HG02798 (cell line): Measurements from ENCODE around the gene MVP.
"Not testable (repeated sequence)": the region's sequence is repeated elsewhere in the genome, so short reads cannot be mapped to it uniquely, and the experiment has no call there.

Experiments
- ATAC-seq: cut with Tn5 transposase; IDR thresholded peaks from one replicate; pipeline ENCODE4 v1.9.1; 2021; ENCODE audit warnings: mild to moderate bottlenecking; ENCODE audit not compliant: unreplicated experiment, poor library complexity

Gene MVP

DNA sequence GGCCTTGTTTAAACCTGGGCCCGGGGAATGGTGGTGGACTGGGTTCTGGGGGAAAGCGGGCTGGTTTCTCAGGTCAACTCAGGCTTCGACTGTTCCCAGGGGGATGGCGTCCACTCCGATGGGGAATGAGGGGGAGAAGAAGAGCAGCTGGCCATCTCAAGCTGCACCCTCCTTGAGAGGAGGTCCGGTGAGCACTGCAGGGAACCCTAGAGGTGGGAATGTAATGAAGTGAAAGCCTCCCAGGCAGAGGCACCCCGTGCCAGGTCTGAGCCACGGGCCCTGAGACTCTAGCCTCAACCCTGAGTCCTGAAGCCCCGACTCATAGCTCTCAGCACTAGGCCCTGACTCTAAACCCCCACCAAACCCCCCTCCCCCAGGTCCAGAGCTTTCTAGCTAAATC, 43.9 kb downstream of the MVP start:
- ATAC-seq: no peak

DNA sequence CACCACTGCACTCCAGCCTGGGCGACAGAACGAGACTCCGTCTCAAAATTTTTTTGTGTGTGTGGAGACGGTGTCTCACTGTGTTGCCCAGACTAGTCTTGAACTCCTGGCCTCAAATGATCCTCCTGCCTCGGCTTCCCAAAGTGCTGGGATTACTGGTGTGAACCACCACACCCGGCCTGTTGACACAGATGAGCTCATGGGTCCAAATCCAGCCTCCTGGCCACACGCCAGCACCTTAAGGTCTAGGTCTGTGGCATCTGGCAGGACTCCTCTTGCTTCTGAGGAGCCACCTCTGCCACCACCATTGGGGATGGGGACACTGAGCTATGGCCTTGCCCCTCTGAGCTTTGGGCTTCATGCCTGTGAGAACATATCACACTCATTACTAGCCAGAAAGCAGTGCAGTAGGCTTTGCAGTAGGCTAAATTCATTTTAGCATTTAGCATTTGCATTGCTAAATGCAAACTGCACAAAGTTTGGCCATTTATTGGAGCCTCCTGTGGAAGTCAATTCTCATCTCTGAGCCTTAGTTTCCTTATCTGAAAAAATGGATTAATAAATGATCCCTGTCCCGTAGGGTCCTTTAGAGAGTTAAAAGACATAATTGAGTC, 48.2 kb downstream of the MVP start:
- no peak for ATAC-seq

DNA sequence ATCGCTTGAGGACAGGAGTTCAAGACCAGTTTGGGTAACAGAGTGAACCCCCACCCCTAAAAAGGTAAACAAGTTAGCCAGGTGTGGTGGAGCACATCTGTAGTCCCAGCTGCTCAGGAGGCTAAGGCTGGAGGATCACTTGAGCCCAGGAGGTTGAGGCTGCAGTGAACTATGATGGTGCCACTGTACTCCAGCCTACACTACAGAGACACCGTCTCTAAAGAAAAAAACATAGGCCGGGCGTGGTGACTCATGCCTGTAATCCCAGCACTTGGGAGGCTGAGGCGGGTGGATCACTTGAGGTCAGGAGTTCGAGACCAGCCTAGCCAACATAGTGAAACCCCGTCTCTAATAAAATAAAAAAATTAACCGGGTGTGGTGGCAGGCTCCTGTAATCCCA, 48.8 kb downstream of the MVP start:
- ATAC-seq: not testable (repeated sequence)

DNA sequence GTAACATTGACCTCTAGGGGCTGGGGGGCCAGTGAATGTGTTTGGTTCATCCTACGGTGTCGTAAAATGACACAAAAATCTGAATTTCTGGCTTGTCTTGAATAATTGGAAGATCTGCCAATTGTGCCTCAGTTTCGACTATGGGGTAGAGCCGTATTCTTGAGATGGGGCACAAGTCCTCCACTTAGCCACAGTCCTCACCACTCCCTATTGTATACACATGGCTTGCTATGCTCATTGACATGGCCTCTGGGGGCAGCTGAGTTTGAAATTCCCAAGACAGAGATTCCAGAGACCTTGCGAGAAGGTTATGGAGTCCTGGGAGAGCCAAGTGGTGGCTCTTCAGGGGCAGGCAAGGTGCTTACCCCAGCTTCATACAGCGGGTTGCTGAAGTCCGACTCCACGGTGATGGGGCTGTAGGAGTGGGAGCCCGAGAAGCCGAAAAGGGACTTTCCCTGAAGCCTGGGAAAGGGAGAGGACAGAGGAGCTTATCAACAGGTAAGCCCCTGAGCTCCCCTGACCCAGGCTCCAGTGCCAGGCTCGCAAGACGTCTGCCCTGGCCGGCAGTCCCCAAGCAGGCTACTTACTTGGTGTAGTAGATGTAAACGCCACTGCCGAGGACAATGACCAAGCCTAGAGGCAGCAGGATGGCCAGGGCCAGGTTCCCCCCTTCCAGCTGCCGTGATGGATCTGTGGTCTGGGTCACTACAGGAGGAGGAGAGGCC, 51.7 kb downstream of the MVP start:
- ATAC-seq: no peak

DNA sequence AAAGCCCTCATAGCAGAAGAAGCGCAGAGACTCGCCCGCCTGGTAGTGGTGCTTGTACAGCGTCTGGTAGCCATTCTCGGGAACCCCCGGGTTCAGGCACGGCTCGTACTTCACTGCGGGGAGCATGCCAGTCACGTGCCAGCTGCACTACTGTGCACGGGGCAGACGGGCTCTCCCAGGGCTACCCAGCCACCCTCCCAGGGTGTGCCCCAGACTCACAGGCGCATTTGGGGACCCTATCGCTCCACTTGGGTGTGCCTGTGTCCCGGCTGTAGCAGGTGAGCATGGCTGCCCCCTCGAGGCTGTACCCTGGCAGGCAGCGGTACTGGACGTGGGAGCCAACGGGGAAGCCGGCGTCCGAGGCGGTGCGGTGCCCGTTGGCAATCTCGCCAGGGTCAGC, 53.1 kb downstream of the MVP start:
- no peak for ATAC-seq

DNA sequence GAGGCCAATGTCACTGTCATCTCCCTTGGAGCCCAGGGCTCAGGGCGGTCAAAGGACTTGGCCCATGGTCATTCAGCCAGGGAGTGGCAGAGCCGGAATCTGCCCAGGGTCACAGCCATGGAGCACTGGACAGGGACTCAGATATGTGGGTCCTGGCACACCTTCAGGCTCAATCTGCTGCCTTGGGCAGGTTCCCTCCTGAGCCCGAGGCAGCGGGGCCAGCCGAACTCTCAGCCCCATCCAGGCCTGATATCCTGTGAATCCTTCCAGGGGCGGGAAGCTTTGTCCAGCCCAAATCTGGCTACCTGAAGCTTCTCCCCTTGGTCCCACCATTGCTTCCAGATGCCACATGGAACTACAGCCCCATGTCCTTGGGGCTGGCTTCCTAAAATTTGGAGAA, 54.9 kb downstream of the MVP start:
- ATAC-seq: no peak

DNA sequence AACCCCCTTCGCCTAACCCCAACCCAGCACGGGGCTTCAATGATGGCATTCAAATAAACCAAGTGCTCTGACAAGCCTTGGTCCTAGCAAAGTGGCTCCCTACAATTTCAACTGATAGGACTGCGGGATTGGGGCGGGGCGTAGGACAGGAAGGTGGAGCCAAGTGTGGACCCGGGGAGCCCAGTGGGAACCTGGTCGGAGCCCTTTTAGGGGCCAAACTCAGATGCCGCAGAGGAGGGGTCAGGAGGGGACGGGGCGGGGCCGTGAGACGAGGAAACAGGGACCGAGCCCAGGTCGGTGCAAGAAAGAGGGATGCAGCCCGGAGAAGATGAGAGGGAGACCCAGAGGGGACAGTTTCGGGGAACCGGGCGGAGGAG, 55.9 kb downstream of the MVP start:
- ATAC-seq: no peak

DNA sequence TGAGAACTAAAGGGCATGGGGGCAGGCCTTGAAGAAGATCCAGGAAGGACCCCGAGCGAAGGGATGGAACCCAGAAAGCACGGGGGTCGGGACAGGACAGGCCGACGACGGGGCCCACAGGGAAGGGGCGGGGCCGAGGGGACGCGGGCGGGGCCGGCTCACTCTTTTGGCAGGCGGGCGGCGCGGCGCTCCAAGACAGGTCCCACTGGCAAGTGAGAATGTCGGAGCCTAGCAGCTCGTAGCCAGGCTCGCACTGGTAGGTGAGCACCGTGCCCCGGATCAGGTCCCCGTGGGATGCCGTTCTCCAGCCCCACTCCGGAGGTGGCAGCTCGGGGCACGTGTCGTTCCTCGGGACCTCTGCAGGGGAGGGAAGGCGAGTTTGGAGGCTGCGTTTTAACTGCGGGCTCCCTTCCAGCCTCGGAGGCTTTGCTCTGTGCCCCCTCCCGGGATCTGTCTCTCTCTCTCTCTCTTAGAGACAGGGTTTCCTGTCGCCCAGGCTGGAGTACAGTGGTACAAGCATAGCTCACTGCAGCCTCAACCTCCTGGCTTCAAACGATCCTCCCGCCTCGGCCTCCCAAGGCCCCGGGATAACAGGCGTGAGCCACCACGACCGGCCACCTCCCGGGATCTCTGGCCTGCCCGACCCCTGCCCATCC, 56.5 kb downstream of the MVP start:
- ATAC-seq: no peak

DNA sequence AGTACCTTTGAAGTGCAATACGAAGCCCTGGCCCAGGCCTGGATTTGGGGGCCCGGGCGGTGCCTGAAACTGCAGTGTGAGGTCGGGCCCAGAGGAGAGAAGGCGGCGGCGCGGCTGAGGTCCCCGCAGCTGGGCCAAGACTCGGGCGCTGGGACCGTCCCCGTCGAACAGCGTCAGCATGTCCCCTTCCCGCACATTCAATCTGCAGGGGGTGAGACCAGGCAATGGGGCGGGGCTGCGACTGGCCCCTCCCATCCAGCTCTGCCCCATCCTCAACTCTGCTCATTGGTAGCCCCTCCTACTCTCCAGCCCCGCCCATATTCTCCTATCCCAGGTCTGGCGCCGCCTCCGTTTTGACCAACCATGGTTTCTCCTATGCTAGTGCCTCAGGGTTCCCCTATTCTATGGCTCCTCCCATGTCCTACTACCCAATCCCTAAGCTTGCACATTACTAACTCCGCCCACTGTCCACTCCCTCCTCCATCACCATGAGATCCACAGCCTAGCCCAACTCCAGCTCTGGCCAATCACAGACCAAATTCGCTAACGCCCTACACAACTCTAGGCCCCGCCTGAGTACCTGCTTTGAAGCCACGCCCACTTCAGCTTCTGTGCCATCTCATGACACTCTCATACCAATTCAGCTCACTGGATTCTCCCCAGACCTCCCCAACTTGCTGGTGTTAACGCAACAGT, 57.2 kb downstream of the MVP start:
- no peak for ATAC-seq

DNA sequence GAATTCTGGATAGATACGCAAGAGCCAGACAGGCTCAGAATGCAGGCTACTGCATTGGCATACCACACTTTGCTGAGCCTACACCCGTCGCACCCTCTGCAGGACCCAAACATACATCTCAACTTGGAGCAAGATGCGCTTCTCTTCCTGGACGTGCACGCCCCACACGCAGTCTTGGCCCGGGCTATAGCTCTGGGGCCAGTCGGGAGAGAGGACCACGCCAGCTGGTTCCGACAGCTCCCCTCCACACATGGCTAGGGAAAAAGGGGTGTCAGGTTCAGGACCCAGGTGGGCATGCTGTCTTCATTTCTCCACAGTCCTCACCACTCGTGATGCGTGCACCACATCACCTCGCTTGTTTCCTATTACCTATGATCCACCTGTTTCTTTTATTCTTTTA, 57.9 kb downstream of the MVP start:
- ATAC-seq: no peak

DNA sequence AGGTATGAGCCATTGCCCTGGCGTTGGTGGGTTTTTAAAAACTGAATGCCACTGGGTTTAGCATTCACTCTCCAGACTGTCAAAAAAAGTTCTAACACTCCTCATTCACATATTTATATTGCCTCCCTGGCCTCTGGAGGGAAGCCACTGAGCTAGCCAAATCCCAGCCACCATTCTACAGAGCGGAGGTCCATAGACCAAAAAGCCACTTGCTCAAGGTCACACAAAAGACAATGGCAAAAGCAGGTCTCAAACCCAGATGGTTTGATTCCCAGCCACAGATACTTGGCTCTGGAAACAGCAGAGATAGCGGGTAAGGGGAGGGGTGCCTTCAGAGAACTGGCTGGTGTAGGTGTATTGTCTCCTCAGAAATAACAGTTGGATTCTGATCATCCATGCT, 60.8 kb downstream of the MVP start:
- no peak for ATAC-seq

DNA sequence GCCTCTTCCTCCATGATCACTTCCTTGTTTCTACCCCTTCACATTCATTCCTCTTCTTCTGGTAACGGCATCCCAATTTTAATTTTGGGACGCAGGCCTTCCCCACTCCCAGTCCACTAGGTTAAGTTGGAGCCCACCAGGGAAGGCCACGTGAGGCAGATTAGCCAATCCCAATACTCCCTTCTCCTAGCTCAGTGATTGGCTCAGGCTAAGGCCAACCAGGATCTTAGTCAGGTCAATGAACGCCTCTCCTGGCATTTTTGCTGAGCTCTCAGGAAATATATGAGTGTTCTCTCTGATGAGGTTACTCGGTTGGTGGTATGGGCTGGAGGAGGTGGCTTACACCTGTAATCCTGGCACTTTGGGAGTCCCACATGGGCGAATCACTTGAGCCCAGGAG, 63.7 kb downstream of the MVP start:
- no peak for ATAC-seq

DNA sequence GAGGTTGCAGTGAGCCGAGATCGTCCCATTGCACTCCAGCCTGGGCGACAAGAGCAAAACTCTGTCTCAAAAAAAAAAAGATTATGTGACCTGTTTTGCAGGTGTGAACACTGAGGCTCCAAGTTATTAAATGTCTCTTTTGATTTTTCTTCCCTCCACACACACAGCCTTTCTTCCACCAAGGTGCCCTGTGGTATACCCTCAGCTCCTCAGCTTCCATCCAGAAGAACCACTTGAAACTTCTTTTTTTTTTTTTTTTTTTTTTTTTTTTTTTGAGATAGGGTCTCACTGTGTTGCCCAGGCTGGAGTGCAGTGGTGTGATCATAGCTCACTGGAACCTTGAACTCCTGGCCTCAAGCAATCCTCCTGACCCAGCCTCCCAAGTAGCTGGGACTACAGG, 69.1 kb downstream of the MVP start:
- ATAC-seq: not testable (repeated sequence)

DNA sequence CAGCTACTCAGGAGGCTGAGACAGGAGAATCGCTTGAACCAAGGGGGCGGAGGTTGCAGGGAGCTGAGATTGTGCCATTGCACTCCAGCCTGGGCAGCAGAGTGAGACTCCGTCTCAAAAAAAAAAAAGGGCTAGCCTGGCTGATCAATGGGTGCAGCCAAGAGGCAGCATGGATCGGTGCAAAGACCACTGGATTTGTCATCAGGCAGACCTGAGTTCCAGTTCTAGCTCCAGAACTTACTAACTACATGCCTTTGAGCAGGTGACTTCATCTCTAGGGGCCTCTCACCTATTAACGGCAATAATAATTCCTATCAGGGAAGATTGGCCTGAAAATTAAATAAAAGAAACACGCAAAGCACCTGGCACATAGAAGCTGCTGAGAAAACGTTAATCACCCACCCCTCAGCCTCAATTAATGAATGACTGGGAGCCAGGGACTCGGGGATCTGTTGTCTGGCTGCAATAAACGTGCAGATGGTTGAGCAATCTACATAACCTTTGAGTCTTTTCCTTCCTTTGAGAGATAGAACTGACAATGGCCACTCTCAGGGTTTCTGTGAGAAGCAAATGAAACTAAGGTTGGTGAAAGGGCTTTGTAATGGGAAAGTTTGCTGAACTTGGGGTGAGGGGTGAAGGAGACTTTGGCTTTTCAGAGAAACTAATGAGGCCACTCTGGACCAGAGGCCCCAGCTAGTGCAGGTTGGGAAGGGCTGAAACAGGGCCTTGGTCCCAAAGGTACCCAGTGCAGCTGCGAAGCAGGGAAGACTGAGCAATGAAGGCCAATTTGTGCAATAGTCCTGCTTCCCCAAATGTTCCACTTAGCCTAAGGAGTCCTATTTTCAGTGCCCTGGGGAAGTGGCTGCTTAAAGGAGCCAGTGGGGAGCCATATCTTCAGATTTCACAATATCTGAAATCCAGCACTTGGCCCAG, 71.5 kb downstream of the MVP start:
- no peak for ATAC-seq

DNA sequence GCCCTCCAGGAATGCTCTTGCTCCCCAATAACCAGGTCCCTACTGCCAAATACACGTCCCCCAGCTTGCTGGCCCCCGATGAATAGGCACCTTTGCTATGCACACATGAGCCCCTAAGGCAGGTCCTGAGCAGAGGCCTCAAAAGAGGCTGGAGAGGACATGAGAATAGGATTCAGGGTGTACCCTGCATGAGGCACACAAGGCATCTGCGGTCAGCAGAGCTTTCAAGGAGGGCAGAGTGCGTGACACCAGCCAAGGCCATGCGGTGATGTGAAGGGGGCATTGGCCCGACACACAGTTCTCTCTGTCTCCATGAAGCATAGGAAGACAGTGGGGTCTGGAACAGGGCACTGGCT, 72.2 kb downstream of the MVP start:
- no peak for ATAC-seq

DNA sequence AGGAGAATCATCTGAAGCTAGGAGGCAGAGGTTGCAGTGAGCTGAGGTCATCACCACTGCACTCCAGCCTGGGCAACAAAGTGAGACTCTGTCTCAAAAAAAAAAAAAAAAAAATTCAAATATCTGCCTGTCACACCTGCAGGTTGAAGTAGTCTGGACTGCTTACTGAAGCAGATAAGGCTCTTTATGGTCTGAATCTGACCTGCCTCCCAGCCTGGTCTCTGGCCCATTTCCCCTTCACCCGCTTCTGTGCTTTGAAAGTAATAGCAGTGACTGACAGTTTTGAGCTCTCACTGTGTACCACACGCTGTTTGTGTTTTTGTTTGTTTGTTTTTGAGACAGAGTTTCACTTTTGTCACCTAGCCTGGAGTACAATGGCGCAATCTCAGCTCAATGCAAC, 73.3 kb downstream of the MVP start:
- ATAC-seq: no peak

DNA sequence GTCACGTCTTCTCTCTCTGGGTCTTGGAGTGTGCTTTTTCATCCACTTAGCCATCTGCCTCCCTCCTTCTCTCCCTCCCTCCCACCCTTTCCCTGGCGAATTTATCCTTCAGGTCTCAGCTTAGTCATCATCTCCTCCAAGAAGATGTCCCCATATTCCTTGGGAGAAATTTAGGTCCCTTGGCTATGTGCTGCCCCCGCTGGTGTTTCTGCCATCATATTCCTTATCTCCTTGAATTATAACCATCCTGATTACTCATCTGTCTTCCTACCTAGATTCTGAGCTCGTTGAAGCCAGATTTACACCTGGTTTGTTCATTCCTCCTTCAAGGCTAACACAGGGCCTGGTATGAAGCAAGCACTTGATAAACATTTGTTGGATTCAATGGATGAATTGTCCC, 74.1 kb downstream of the MVP start:
- ATAC-seq: no peak

DNA sequence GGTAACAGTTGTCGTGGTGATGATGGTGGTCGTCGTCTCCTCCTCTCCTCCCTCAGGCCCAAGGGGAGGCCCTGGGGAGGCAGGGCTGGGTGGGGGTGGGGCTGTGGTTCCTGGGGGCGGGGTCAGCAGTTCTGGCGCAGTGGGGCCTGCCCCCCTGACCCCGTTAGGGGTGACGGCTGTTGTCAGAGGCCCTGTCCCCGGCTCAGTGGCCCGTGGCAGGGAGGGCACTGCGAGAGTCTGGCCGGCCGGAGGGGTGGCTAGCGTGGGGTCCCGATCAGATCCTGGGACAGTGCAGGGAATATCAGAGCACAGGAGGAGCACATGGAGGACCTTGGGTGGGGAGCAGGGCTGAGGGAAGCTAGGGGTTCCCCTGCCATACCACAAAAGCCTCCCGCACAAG, 76.6 kb downstream of the MVP start:
- ATAC-seq: no peak

DNA sequence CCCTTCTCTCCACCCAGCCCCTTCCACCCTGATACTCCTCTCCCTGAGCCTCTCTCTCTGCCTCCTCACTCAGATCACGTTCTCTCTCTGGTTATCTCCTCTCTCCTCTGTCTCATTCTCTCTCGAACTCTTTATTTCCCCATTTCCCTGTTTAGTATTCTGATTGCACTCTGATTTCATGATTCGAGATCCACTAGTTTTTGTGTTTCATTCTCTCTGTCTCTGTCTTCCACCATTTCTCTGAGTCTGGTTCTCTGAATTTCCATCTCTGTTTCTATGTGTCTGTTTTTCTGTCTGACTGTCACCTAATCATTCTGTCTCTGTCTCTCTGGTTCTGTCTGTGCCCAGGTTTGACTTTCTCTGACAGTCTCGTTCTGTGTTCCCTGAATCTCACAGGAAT, 77.1 kb downstream of the MVP start:
- no peak for ATAC-seq
